CD4-positive, alpha-beta T cell (primary cell): Measurements from ENCODE around the gene SCUBE1. TPM values are rescaled to one million over a fixed set of nuclear protein-coding genes. Genes with fewer than 3 reads are reported as not detected.

Experiments used
- ATAC-seq: fragments of 200-7000 bp; cut with Tn5 transposase; one replicate; pipeline ENCODE4 v1.10.0; 2022; ENCODE audit warnings: mild to moderate bottlenecking; ENCODE audit not compliant: poor library complexity
- CTCF ChIA-PET: fragments of 350-600 bp; sonication (Branson Sonifier 250); formaldehyde crosslinking; loops from one replicate; lab custom pipeline; 2021; ENCODE audit warnings: antibody characterized with exemption, inconsistent platforms; lab: Charles Lee
- POLR2A ChIA-PET: fragments of 350-600 bp; sonication (Branson Sonifier 250); formaldehyde crosslinking; loops from one replicate; lab custom pipeline; 2021; ENCODE audit warnings: antibody characterized with exemption, inconsistent platforms; lab: Charles Lee
- DNase-seq, 14 experiments: peaks; one replicate each; pipeline ENCODE4 v3.0.0-alpha.2; 2013 to 2020; ENCODE audit warnings: mixed read lengths in 2 of 14
- H3K27ac ChIP-seq, 2 donors: one replicate each; pipeline versions ENCODE4 v1.5.1 to v1.7.0; 2013; ENCODE audit warnings: low read length in 2 of 2, low read depth in 1 of 2, mild to moderate bottlenecking in 1 of 2
- H3K27me3 ChIP-seq, 2 experiments: 1 replicate in 1 of 2; 2 replicates in 1 of 2; pipeline versions ENCODE4 v1.6.1 to v1.7.0; 2013; ENCODE audit warnings: low read length in 2 of 2, control low read depth in 1 of 2, mild to moderate bottlenecking in 1 of 2, moderate library complexity in 1 of 2; ENCODE audit not compliant: insufficient read depth in 2 of 2, control insufficient read depth in 1 of 2
- H3K36me3 ChIP-seq: one replicate; pipeline ENCODE4 v1.6.1; 2013; ENCODE audit warnings: low read length, control low read depth; ENCODE audit not compliant: insufficient read depth
- H3K4me1 ChIP-seq: one replicate; pipeline ENCODE4 v1.6.1; 2013; ENCODE audit warnings: low read length, control low read depth; ENCODE audit not compliant: insufficient read depth
- H3K4me3 ChIP-seq: one replicate; pipeline ENCODE4 v1.5.1; 2013; ENCODE audit warnings: mild to moderate bottlenecking, low read length, moderate library complexity
- H3K9me3 ChIP-seq, 2 experiments: 1 replicate in 1 of 2; 2 replicates in 1 of 2; pipeline versions ENCODE4 v1.6.1 to v1.7.0; 2013; ENCODE audit warnings: low read length in 2 of 2, mild to moderate bottlenecking in 2 of 2, control low read depth in 1 of 2, moderate library complexity in 1 of 2; ENCODE audit not compliant: control insufficient read depth in 1 of 2, insufficient read depth in 1 of 2
- H3K27ac Mint-ChIP-seq: one replicate; pipeline ENCODE4 v1.8.0; 2020; ENCODE audit warnings: mixed read lengths
- H3K27me3 Mint-ChIP-seq: one replicate; pipeline ENCODE4 v1.8.0; 2021; ENCODE audit warnings: mixed read lengths
- H3K36me3 Mint-ChIP-seq: one replicate; pipeline ENCODE4 v1.8.0; 2021; ENCODE audit warnings: low read depth, mixed read lengths
- H3K4me1 Mint-ChIP-seq: one replicate; pipeline ENCODE4 v1.8.0; 2021; ENCODE audit warnings: low read depth, mixed read lengths
- H3K4me3 Mint-ChIP-seq: one replicate; pipeline ENCODE4 v1.8.0; 2020; ENCODE audit warnings: mild to moderate bottlenecking, mixed read lengths
- H3K9me3 Mint-ChIP-seq: one replicate; pipeline ENCODE4 v1.8.0; 2020; ENCODE audit warnings: mixed read lengths
- intact Hi-C, 2 experiments: fragments of 100-400 bp; cut with DNase I in 1 of 2; cut with micrococcal nuclease in 1 of 2; formaldehyde crosslinking; loops; one replicate each; pipeline versions ENCODE4 v1.15.1 to v1.9.0; 2023 to 2025; cut with DNase I, micrococcal nuclease
- total RNA-seq, 174 experiments: library from RNA in 2 of 174; stranded (reverse) in 2 of 174; gene quantifications; one replicate each; pipeline ENCODE4 v1.2.3 and lab custom pipeline; 2021 to 2026
- TF ChIP-seq, protein P1 (sequence below): fragments of 200-600 bp; IDR thresholded peaks from one replicate; pipeline ENCODE4 v1.8.0; 2022; ENCODE audit warnings: antibody characterized with exemption, mild to moderate bottlenecking

SCUBE1 gene
- total RNA-seq, 2 experiments from 2014 or later: not detected

DNA sequence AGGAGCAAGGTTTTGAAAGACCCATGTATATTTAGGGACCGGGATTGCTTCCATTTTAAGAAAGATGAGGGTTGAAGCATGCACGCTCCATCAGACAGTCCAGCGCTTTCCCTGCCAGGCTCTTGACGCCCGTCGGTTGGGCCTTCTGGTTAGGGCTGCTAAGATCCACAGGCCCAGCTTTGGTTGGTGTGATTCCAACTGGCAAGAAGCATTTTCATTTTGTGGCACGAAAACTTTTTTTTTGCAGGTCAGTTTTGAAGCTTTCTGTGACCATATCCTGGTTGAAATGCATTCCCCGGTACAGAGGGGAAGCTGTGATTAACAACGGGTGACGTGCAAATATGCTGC, 34.4 kb upstream of the SCUBE1 start:
- POLR2A ChIA-PET: no interaction called here
- no peak overlapping the region for H3K27ac Mint-ChIP-seq

DNA sequence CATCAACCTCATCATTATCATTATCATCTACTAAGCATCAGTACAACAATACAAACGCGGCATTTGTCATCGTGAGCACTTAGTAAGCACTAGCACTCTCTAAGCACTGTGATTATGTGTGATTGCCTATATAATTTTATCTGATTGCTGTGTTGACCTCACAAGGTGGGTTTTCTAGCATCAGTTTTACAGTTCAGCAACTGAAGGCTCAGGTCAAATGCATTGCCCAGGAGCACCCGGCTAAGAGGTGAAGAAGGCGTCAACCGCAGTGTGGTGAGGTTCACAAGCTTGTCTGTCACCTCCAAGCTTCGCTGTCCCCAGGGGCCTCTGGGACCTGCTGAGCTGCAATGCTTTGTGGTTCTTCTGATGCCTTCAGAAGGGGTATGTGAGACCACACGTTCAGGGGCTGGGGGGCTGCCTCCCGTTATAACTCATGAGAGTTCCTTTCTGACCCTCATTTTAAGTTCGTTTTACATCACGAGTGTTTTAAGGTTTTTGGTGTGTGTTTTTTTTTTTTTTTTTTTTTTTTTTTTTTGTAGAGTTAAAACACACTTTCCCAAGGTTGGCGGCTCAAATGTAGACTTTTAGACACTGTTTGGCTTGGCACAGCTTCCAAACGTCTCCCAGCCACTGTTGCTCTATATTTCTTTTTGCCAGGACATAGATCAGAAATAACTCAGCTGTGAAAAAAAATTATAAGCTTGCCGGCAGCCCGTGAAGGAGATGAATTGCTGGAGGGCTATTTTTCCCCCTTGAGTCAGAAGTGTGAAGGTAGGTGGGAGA, 33.8 kb upstream of the SCUBE1 start:
- DNase-seq: peak in 7 of 14 experiments; percentile 7 to 68 (median 27)
- no peak overlapping the region for H3K27ac ChIP-seq
- TF ChIP-seq, protein P1, sequence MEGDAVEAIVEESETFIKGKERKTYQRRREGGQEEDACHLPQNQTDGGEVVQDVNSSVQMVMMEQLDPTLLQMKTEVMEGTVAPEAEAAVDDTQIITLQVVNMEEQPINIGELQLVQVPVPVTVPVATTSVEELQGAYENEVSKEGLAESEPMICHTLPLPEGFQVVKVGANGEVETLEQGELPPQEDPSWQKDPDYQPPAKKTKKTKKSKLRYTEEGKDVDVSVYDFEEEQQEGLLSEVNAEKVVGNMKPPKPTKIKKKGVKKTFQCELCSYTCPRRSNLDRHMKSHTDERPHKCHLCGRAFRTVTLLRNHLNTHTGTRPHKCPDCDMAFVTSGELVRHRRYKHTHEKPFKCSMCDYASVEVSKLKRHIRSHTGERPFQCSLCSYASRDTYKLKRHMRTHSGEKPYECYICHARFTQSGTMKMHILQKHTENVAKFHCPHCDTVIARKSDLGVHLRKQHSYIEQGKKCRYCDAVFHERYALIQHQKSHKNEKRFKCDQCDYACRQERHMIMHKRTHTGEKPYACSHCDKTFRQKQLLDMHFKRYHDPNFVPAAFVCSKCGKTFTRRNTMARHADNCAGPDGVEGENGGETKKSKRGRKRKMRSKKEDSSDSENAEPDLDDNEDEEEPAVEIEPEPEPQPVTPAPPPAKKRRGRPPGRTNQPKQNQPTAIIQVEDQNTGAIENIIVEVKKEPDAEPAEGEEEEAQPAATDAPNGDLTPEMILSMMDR: no peak
- H3K4me3 ChIP-seq: no peak overlapping the region
- Mint-ChIP-seq H3K27me3 (peaks cover 43% of the 10 kb centered on the region), H3K4me3 (no peak overlapping the region), H3K27ac (no peak overlapping the region), H3K36me3 (no peaks in the 10 kb centered on the region), H3K4me1 (no peaks in the 10 kb centered on the region), H3K9me3 (peaks cover 2% of the 10 kb centered on the region)
- no peaks in the 10 kb centered on the region for H3K36me3 ChIP-seq
- ChIA-PET CTCF (no interaction called here), POLR2A (no interaction called here)
- peaks cover 6 to 26% of the 10 kb centered on the region in 2 experiments for H3K27me3 ChIP-seq
- H3K4me1 ChIP-seq: peaks cover 18% of the 10 kb centered on the region
- peaks cover 3 to 10% of the 10 kb centered on the region in 2 experiments for H3K9me3 ChIP-seq
- peak; percentile 57 for ATAC-seq
- intact Hi-C loops: no loop called here

More for the DNA sequence above, 34.4 kb upstream of the SCUBE1 start:
- Mint-ChIP-seq H3K36me3 (no peaks in the 10 kb centered on the region), H3K4me1 (no peaks in the 10 kb centered on the region), H3K27me3 (peaks cover 42% of the 10 kb centered on the region), H3K4me3 (no peak overlapping the region), H3K9me3 (peaks cover 2% of the 10 kb centered on the region)
- ATAC-seq (no peak), DNase-seq (no peak)
- intact Hi-C loops: no loop called here
- peaks cover 21% of the 10 kb centered on the region for H3K4me1 ChIP-seq
- H3K36me3 ChIP-seq: no peaks in the 10 kb centered on the region
- H3K27me3 ChIP-seq: peaks cover 6 to 24% of the 10 kb centered on the region in 2 experiments
- no peak overlapping the region for H3K4me3 ChIP-seq
- H3K9me3 ChIP-seq: peaks cover 3 to 10% of the 10 kb centered on the region in 2 experiments
- CTCF ChIA-PET: interaction anchor here (1.3 kb wide), 1 partner anchor 31 kb away, joined by 4 read pairs; no protein-coding TSS in a partner anchor
- TF ChIP-seq, protein P1: no peak
- no peak overlapping the region for H3K27ac ChIP-seq

DNA sequence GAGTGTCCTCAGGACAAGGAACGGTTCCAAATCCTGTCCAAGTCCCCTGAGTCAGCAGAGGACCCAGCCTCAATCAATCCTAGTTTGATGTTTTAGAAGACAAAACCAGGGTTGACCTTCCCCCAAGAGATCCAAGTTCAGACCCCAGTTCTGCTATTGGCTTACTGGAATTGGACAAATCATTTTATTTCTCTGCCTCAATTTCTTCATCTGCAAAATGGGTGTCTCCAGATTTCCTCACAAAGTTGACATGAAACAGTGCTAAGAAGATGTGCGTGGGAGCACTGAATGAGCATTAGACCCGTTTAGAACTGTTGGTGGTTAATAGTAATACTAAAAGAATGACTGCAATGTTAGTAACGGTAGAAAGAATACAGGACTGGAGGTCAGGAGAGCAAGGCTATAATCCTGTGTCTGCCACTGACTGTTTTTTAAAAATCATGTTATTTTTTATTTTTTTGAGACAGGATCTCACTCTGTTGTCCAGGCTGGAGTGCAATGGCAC, 32.8 kb upstream of the SCUBE1 start:
- intact Hi-C loops: no loop called here
- no peaks in the 10 kb centered on the region for H3K36me3 ChIP-seq
- H3K4me1 ChIP-seq: peaks cover 11% of the 10 kb centered on the region
- DNase-seq: no peak
- H3K27me3 ChIP-seq: peaks cover 10 to 36% of the 10 kb centered on the region in 2 experiments
- Mint-ChIP-seq H3K36me3 (no peaks in the 10 kb centered on the region), H3K27ac (no peak overlapping the region), H3K4me3 (no peak overlapping the region), H3K4me1 (no peaks in the 10 kb centered on the region), H3K9me3 (peaks cover 2% of the 10 kb centered on the region), H3K27me3 (peaks cover 53% of the 10 kb centered on the region)
- ChIA-PET POLR2A (no interaction called here), CTCF (no interaction called here)
- no peak overlapping the region for H3K27ac ChIP-seq
- H3K9me3 ChIP-seq: peaks cover 3 to 10% of the 10 kb centered on the region in 2 experiments
- no peak overlapping the region for H3K4me3 ChIP-seq
- TF ChIP-seq, protein P1: no peak
- ATAC-seq: no peak
